ENCODE data around the gene PARD3. TPM values are rescaled to one million over a fixed set of nuclear protein-coding genes. Genes with fewer than 3 reads are reported as not detected.

The PARD3 gene
- total RNA-seq, 1 experiment from 2014 or later, result 61.9 TPM

GRCh38 chr10:34119456-34119855 lies 695.6 kb downstream of the PARD3 start:
- DNase-seq (ENCODE audit: low spot score), result no peak
- in situ Hi-C loops (cut with HindIII; ENCODE audit: low sequenced_read_pairs), result no loop called here

GRCh38 chr10:34116681-34117271 lies 698.3 kb downstream of the PARD3 start:
- in situ Hi-C loops (cut with HindIII; ENCODE audit: low sequenced_read_pairs), result no loop called here
- no peak for DNase-seq (ENCODE audit: low spot score)

GRCh38 chr10:34116220-34116641 lies 698.9 kb downstream of the PARD3 start:
- DNase-seq (ENCODE audit: low spot score), result no peak
- in situ Hi-C loops (cut with HindIII; ENCODE audit: low sequenced_read_pairs), result no loop called here

- no peak for DNase-seq (ENCODE audit: low spot score)
- in situ Hi-C loops (cut with HindIII; ENCODE audit: low sequenced_read_pairs), result no loop called here
Observed at GRCh38 chr10:34114914-34115313, 700.2 kb downstream of the PARD3 start.

GRCh38 chr10:34113504-34114225 lies 701.4 kb downstream of the PARD3 start:
- DNase-seq (ENCODE audit: low spot score), result no peak
- in situ Hi-C loops (cut with HindIII; ENCODE audit: low sequenced_read_pairs), result no loop called here

- in situ Hi-C loops (cut with HindIII; ENCODE audit: low sequenced_read_pairs), result no loop called here
- no peak for DNase-seq (ENCODE audit: low spot score)
Observed at GRCh38 chr10:34112171-34112782, 702.8 kb downstream of the PARD3 start.

GRCh38 chr10:34111179-34111578 lies 703.9 kb downstream of the PARD3 start:
- in situ Hi-C loops (cut with HindIII; ENCODE audit: low sequenced_read_pairs), result no loop called here
- no peak for DNase-seq (ENCODE audit: low spot score)

- no peak for DNase-seq (ENCODE audit: low spot score)
- in situ Hi-C loops (cut with HindIII; ENCODE audit: low sequenced_read_pairs), result no loop called here
Observed at GRCh38 chr10:34109952-34110702, 705.0 kb downstream of the PARD3 start.

GRCh38 chr10:34109495-34109894 lies 705.6 kb downstream of the PARD3 start:
- in situ Hi-C loops (cut with HindIII; ENCODE audit: low sequenced_read_pairs), result no loop called here
- DNase-seq (ENCODE audit: low spot score), result no peak

GRCh38 chr10:34107626-34108516 lies 707.2 kb downstream of the PARD3 start:
- in situ Hi-C loops (cut with HindIII; ENCODE audit: low sequenced_read_pairs), result no loop called here
- DNase-seq (ENCODE audit: low spot score), result no peak

- in situ Hi-C loops (cut with HindIII; ENCODE audit: low sequenced_read_pairs), result no loop called here
- no peak for DNase-seq (ENCODE audit: low spot score)
Observed at GRCh38 chr10:34106356-34106885, 708.7 kb downstream of the PARD3 start.

- in situ Hi-C loops (cut with HindIII; ENCODE audit: low sequenced_read_pairs), result no loop called here
- no peak for DNase-seq (ENCODE audit: low spot score)
Observed at GRCh38 chr10:34104829-34105572, 710.1 kb downstream of the PARD3 start.

- in situ Hi-C loops (cut with HindIII; ENCODE audit: low sequenced_read_pairs), result no loop called here
Observed at GRCh38 chr10:34102893-34103506, 712.1 kb downstream of the PARD3 start.

GRCh38 chr10:34102237-34102673 lies 712.8 kb downstream of the PARD3 start:
- no peak for DNase-seq (ENCODE audit: low spot score)
- in situ Hi-C loops (cut with HindIII; ENCODE audit: low sequenced_read_pairs), result no loop called here

More at GRCh38 chr10:34102893-34103506, 712.1 kb downstream of the PARD3 start:
- DNase-seq (ENCODE audit: low spot score), result no peak

GRCh38 chr10:34101001-34101400 lies 714.1 kb downstream of the PARD3 start:
- in situ Hi-C loops (cut with HindIII; ENCODE audit: low sequenced_read_pairs), result no loop called here
- no peak for DNase-seq (ENCODE audit: low spot score)

- in situ Hi-C loops (cut with HindIII; ENCODE audit: low sequenced_read_pairs), result no loop called here
- no peak for DNase-seq (ENCODE audit: low spot score)
Observed at GRCh38 chr10:34098821-34099567, 716.1 kb downstream of the PARD3 start.

GRCh38 chr10:34097682-34098081 lies 717.4 kb downstream of the PARD3 start:
- in situ Hi-C loops (cut with HindIII; ENCODE audit: low sequenced_read_pairs), result no loop called here
- no peak for DNase-seq (ENCODE audit: low spot score)

Data from G401 (cell line).